Upper lobe of left lung (tissue), 6 donors: ENCODE data around the gene MAGI2. TPM values are rescaled to one million over a fixed set of nuclear protein-coding genes. Genes with fewer than 3 reads are reported as not detected.

ENCODE experiments used
- ATAC-seq, 2 donors: fragments of 200-7000 bp; cut with Tn5 transposase; one replicate each; pipeline ENCODE4 v1.9.1; 2022; ENCODE audit warnings: mild to moderate bottlenecking in 2 of 2, moderate library complexity in 2 of 2; ENCODE audit not compliant: low FRiP score in 2 of 2
- DNase-seq, 2 donors: peaks; one replicate each; pipeline ENCODE4 v3.0.0-alpha.2; 2019 to 2020
- H3K27ac ChIP-seq, 4 donors: fragments of 200-600 bp; sonication (generic); one replicate each; pipeline ENCODE4 v1.5.1; 2016 to 2019
- H3K27me3 ChIP-seq, 4 donors: fragments of 200-600 bp; sonication (generic); one replicate each; pipeline ENCODE4 v1.5.1; 2017 to 2019
- H3K36me3 ChIP-seq, 4 donors: fragments of 200-600 bp; sonication (generic); one replicate each; pipeline ENCODE4 v1.5.1; 2016 to 2019
- H3K4me1 ChIP-seq, 4 donors: fragments of 200-600 bp; sonication (generic); one replicate each; pipeline ENCODE4 v1.5.1; 2018 to 2019
- H3K4me3 ChIP-seq, 4 donors: fragments of 200-600 bp; sonication (generic); one replicate each; pipeline ENCODE4 v1.5.1; 2017 to 2019; ENCODE audit warnings: mild to moderate bottlenecking in 2 of 4, moderate library complexity in 1 of 4
- H3K9me3 ChIP-seq, 4 donors: fragments of 200-600 bp; sonication (generic); one replicate each; pipeline ENCODE4 v1.5.1; 2018 to 2019
- CTCF ChIP-seq, 6 experiments: fragments of 450-650 bp in 4 of 6; fragments of 200-600 bp in 2 of 6; sonication (generic) in 2 of 6; IDR thresholded peaks; one replicate each; pipeline ENCODE4 v1.5.1; 2016 to 2019; ENCODE audit warnings: antibody characterized with exemption in 6 of 6
- EP300 ChIP-seq, 4 donors: sonication (generic); formaldehyde crosslinking; IDR thresholded peaks; one replicate each; pipeline ENCODE4 v1.5.1; 2017; ENCODE audit warnings: antibody characterized with exemption in 4 of 4, control low read depth in 2 of 4
- POLR2A ChIP-seq, 4 donors: fragments of 450-650 bp; IDR thresholded peaks; one replicate each; pipeline ENCODE4 v1.5.1; 2016 to 2017; ENCODE audit warnings: antibody characterized with exemption in 4 of 4, mild to moderate bottlenecking in 2 of 4
- POLR2AphosphoS5 ChIP-seq, 2 donors: sonication (generic); formaldehyde crosslinking; IDR thresholded peaks; one replicate each; pipeline ENCODE4 v1.5.1; 2017; ENCODE audit warnings: antibody characterized with exemption in 2 of 2
- WGBS, 2 donors: methylation state at CpG; one replicate each; pipeline ENCODE4 v1.1.5; 2017 to 2018; 5-methylcytosine and 5-hydroxymethylcytosine counted together
- total RNA-seq, 6 donors: library from RNA; depleted of rRNA in 4 of 6; stranded (reverse); fragments of >200 nt in 4 of 6; gene quantifications; one replicate each; pipeline versions ENCODE4 v1.1.0 to v1.2.1, GENCODE V29; 2016 to 2021
- donor health status: DM: no; HTN: no; CAD: no; lungs with moderate emphysema.
- donor health status: DM: no; HTN: yes; CAD: no; lungs with severe emphysema.

The MAGI2 gene
- total RNA-seq, 6 donors from 2014 or later: 7.9 to 84.9 (median 11.8) TPM

GRCh38 chr7:78959477-78959876 is 494.0 kb downstream of the MAGI2 start:
- ATAC-seq: no peak
- H3K4me3 ChIP-seq: no peak overlapping the region
- H3K9me3 ChIP-seq: no peaks in the 10 kb centered on the region
- no peaks in the 10 kb centered on the region for H3K36me3 ChIP-seq
- DNase-seq: no peak
- WGBS, 2 donors: 84 to 87% methylated on average over 5 of the region's 5 CpGs
- H3K27me3 ChIP-seq: no peaks in the 10 kb centered on the region
- no peak overlapping the region for H3K27ac ChIP-seq
- H3K4me1 ChIP-seq: no peaks in the 10 kb centered on the region
- TF ChIP-seq EP300 (IDR thresholded peaks at IDR 0.05) (no peak), POLR2AphosphoS5 (IDR thresholded peaks at IDR 0.05) (no peak), POLR2A (IDR thresholded peaks at IDR 0.05) (no peak), CTCF (IDR thresholded peaks at IDR 0.05) (no peak)

GRCh38 chr7:78955329-78955728 is 498.1 kb downstream of the MAGI2 start:
- DNase-seq (no peak), ATAC-seq (no peak)
- H3K4me3 ChIP-seq: no peak overlapping the region
- H3K9me3 ChIP-seq: no peaks in the 10 kb centered on the region
- H3K27ac ChIP-seq: no peak overlapping the region
- TF ChIP-seq POLR2AphosphoS5 (IDR thresholded peaks at IDR 0.05): no peak
- TF ChIP-seq EP300 (IDR thresholded peaks at IDR 0.05): no peak
- no peak for TF ChIP-seq POLR2A (IDR thresholded peaks at IDR 0.05)
- no peak for TF ChIP-seq CTCF (IDR thresholded peaks at IDR 0.05)
- H3K36me3 ChIP-seq: no peaks in the 10 kb centered on the region
- no peaks in the 10 kb centered on the region for H3K27me3 ChIP-seq
- 89 to 93% methylated on average over 1 of the region's 1 CpG for WGBS, 2 donors
- H3K4me1 ChIP-seq: no peaks in the 10 kb centered on the region

- no peak for ATAC-seq
These were observed 499.6 kb downstream of the MAGI2 start for GRCh38 chr7:78953726-78954363.

GRCh38 chr7:78953090-78953489 is 500.4 kb downstream of the MAGI2 start:
- H3K27ac ChIP-seq: no peak overlapping the region
- no peaks in the 10 kb centered on the region for H3K27me3 ChIP-seq
- no peaks in the 10 kb centered on the region for H3K36me3 ChIP-seq
- ATAC-seq: no peak
- no peaks in the 10 kb centered on the region for H3K4me1 ChIP-seq
- TF ChIP-seq POLR2A (IDR thresholded peaks at IDR 0.05): no peak
- no peak for TF ChIP-seq POLR2AphosphoS5 (IDR thresholded peaks at IDR 0.05)
- no peak for TF ChIP-seq CTCF (IDR thresholded peaks at IDR 0.05)
- no peak for TF ChIP-seq EP300 (IDR thresholded peaks at IDR 0.05)
- H3K4me3 ChIP-seq: no peak overlapping the region
- no peak for DNase-seq
- 22 to 52% methylated on average over 1 of the region's 1 CpG for WGBS, 2 donors
- no peaks in the 10 kb centered on the region for H3K9me3 ChIP-seq

More at GRCh38 chr7:78953726-78954363, 499.6 kb downstream of the MAGI2 start:
- Histone ChIP-seq H3K27ac (no peak overlapping the region), H3K27me3 (no peaks in the 10 kb centered on the region), H3K4me1 (no peaks in the 10 kb centered on the region), H3K4me3 (no peak overlapping the region), H3K9me3 (no peaks in the 10 kb centered on the region), H3K36me3 (no peaks in the 10 kb centered on the region)
- 86 to 89% methylated on average over 5 of the region's 5 CpGs for WGBS, 2 donors
- TF ChIP-seq EP300 (IDR thresholded peaks at IDR 0.05) (no peak), POLR2AphosphoS5 (IDR thresholded peaks at IDR 0.05) (no peak), POLR2A (IDR thresholded peaks at IDR 0.05) (no peak), CTCF (IDR thresholded peaks at IDR 0.05) (no peak)
- no peak for DNase-seq

GRCh38 chr7:78939669-78940068 is 513.8 kb downstream of the MAGI2 start:
- H3K27ac ChIP-seq: no peak overlapping the region
- DNase-seq: no peak
- H3K36me3 ChIP-seq: no peaks in the 10 kb centered on the region
- no peak overlapping the region for H3K4me3 ChIP-seq
- no peaks in the 10 kb centered on the region for H3K27me3 ChIP-seq
- no peaks in the 10 kb centered on the region for H3K4me1 ChIP-seq
- no peaks in the 10 kb centered on the region for H3K9me3 ChIP-seq
- ATAC-seq: no peak
- WGBS, 2 donors: 70 to 74% methylated on average over 4 of the region's 4 CpGs
- no peak for TF ChIP-seq CTCF (IDR thresholded peaks at IDR 0.05)
- TF ChIP-seq POLR2A (IDR thresholded peaks at IDR 0.05): no peak
- TF ChIP-seq POLR2AphosphoS5 (IDR thresholded peaks at IDR 0.05): no peak
- no peak for TF ChIP-seq EP300 (IDR thresholded peaks at IDR 0.05)
